ENCODE measurements around the gene ZDHHC24. TPM values are rescaled to one million over a fixed set of nuclear protein-coding genes. Genes with fewer than 3 reads are reported as not detected.

The ZDHHC24 gene
- total RNA-seq, 1 donor from 2014 or later, result 19.0 TPM

DNA sequence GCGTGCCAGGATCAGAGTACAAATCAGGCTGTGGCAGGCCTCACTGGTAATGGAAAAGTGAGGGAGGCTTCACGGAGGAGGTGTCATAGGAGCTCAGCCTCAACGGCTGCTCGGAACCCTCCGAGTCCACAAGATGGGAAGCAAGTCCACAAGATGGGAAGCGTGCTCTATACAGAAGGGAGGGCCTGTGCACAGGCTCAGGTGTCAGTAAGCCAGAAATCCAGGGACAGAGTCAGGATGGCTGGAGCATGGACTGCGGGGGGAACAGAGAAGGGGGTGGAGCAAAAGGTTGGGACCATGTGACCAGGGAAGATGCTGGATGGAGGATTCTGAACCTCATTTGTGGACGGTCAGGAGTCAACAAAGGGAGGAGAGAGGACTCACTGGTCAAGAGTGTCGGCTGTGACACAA lies 69.0 kb downstream of the ZDHHC24 start:
- Mint-ChIP-seq H3K27me3 (no peaks in the 10 kb centered on the region), H3K27ac (no peak overlapping the region), H3K9me3 (no peaks in the 10 kb centered on the region), H3K4me3 (no peak overlapping the region), H3K4me1 (peaks cover 20% of the 10 kb centered on the region), H3K36me3 (ENCODE audit: low read depth) (peaks cover 14% of the 10 kb centered on the region)
- ChIA-PET POLR2A (interaction anchor here (1.2 to 1.3 kb wide), 2 partner anchors 10 to 38 kb away, joined by 3 read pairs; partner anchors contain the start of genes MRPL11 and PELI3), CTCF (interaction anchor here (0.5 to 3.8 kb wide), 2 partner anchors 10 to 101 kb away, joined by 3 to 19 read pairs; partner anchors contain the start of gene PELI3)
- no peak for ATAC-seq (ENCODE audit: low read depth)
- TF ChIP-seq, protein P1, sequence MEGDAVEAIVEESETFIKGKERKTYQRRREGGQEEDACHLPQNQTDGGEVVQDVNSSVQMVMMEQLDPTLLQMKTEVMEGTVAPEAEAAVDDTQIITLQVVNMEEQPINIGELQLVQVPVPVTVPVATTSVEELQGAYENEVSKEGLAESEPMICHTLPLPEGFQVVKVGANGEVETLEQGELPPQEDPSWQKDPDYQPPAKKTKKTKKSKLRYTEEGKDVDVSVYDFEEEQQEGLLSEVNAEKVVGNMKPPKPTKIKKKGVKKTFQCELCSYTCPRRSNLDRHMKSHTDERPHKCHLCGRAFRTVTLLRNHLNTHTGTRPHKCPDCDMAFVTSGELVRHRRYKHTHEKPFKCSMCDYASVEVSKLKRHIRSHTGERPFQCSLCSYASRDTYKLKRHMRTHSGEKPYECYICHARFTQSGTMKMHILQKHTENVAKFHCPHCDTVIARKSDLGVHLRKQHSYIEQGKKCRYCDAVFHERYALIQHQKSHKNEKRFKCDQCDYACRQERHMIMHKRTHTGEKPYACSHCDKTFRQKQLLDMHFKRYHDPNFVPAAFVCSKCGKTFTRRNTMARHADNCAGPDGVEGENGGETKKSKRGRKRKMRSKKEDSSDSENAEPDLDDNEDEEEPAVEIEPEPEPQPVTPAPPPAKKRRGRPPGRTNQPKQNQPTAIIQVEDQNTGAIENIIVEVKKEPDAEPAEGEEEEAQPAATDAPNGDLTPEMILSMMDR (IDR thresholded peaks at IDR 0.05), result no peak
- intact Hi-C loops (cut with micrococcal nuclease), result no loop called here
- no peak for DNase-seq

DNA sequence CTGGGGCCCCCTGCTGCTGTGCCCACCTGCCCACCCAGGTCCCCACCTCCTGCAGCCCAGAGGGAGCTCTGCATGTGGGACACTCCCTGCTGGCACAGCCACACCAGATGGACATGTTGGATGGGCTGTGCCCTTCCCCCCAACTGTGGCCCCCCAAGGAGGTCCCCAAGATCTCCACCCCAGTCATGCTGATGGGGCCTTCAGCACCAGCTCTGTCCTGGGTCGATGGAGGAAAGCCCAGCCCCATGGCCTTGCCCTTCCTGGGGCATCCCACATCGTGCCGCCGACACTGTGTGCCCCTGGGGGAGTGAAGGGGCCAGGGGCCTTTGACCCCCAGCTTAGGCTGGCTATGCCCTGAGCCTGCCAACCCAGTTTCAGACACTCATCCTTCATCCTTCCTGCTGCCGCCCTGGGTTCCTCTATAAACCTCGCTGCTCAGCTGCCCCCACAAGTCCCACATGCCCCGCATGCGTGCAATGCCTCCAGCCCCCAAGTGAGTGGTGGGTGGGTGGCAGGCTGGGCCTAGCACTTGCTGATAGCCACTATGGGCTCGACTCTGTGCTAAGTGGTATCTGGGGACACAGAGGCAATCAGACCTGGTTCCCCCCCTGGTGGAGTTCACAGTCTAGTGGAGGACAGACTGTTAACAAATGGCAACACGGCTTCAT lies 69.5 kb downstream of the ZDHHC24 start:
- intact Hi-C loops (cut with micrococcal nuclease), result no loop called here

DNA sequence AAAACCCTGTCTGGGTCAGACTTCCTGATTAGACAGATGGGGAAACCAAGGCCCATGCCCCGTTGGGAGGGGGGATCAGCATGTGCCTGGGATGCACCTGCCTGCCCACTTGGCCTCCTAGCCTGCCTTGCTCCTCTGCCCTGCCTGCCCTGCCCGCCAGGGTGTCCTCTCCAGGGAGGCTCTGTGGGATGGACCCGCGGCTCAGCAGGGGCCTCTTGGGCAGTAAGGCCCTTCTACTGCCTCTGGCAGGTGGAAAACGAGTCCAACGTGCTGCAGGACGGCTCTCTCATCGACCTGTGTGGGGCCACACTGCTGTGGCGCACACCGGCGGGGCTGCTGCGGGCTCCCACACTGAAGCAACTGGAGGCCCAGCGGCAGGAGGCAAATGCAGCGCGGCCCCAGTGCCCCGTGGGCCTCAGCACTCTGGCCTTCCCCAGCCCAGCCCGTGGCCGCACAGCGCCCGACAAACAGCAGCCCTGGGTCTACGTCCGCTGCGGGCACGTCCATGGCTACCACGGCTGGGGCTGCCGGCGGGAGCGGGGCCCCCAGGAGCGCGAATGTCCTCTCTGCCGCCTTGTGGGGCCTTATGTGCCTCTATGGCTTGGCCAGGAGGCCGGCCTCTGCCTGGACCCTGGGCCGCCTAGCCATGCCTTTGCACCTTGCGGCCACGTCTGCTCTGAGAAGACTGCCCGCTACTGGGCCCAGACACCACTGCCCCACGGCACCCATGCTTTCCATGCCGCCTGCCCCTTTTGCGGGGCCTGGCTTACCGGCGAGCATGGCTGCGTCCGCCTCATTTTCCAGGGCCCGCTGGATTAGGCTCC lies 70.3 kb downstream of the ZDHHC24 start:
- H3K9me3 Mint-ChIP-seq, result no peaks in the 10 kb centered on the region
- H3K36me3 Mint-ChIP-seq (ENCODE audit: low read depth), result peaks cover 14% of the 10 kb centered on the region
- intact Hi-C loops (cut with micrococcal nuclease), result no loop called here
- H3K27ac Mint-ChIP-seq, result no peak overlapping the region
- no peaks in the 10 kb centered on the region for H3K27me3 Mint-ChIP-seq
- TF ChIP-seq, protein P1 (IDR thresholded peaks at IDR 0.05), result no peak
- ChIA-PET CTCF (no interaction called here), POLR2A (interaction anchor here (0.6 kb wide), 1 partner anchor 9 kb away, joined by 5 read pairs; the partner anchor contains the start of gene PELI3)
- peaks cover 14% of the 10 kb centered on the region for H3K4me1 Mint-ChIP-seq
- DNase-seq (no peak), ATAC-seq (ENCODE audit: low read depth) (no peak)
- H3K4me3 Mint-ChIP-seq, result no peak overlapping the region

More for the DNA sequence above, 69.5 kb downstream of the ZDHHC24 start:
- TF ChIP-seq, protein P1 (IDR thresholded peaks at IDR 0.05), result no peak
- Mint-ChIP-seq H3K4me3 (no peak overlapping the region), H3K4me1 (peaks cover 19% of the 10 kb centered on the region), H3K27ac (no peak overlapping the region), H3K9me3 (no peaks in the 10 kb centered on the region), H3K36me3 (ENCODE audit: low read depth) (peaks cover 14% of the 10 kb centered on the region), H3K27me3 (no peaks in the 10 kb centered on the region)
- ChIA-PET POLR2A (interaction anchor here (1.2 kb wide), 1 partner anchor 10 kb away, joined by 3 read pairs; the partner anchor contains the start of gene PELI3), CTCF (no interaction called here)
- ATAC-seq (ENCODE audit: low read depth) (no peak), DNase-seq (no peak)

DNA sequence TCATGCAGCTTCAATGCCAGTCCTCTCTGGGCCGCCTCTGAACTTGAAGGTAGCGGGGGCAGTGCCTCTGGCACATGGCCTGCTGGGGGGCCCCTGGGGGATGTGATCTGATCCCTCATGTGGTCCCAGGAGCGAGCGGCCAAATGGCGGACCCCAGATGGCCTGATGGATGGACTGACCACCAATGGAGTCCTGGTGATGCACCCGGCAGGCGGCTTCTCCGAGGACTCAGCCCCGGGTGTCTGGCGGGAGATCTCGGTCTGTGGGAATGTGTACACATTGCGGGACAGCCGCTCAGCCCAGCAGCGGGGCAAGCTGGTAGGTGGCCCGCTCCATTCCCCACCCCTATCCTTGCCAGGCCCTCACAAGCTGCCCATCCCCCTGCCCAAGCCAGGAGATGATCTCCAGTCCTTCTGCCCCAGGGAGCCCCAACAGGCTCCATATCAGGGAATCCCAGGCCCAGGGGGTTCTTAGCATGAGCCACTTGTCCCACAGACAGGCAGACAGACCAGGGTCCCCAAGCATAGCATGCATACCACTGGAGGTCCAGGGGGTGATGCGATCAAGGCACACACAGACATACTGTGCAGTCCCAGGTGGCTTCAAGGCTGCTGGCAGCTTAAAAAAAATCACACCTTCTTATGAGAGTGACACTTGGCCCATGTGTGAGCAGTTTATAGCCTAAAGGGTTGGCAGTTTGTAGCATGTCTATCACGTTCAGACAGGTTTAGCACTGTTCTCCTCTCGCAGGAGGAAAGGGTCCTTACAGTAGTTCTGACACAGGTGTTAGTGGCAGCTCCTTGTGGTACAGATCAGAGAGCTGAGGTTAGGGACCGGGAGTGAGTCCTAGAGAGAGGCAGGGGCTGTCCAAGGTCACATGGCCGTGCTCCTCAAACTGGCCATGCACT lies 72.0 kb downstream of the ZDHHC24 start:
- Mint-ChIP-seq H3K36me3 (ENCODE audit: low read depth) (peaks cover 12% of the 10 kb centered on the region), H3K4me3 (no peak overlapping the region), H3K4me1 (peaks cover 3% of the 10 kb centered on the region), H3K27me3 (no peaks in the 10 kb centered on the region), H3K9me3 (no peaks in the 10 kb centered on the region), H3K27ac (no peak overlapping the region)
- ChIA-PET CTCF (no interaction called here), POLR2A (no interaction called here)
- DNase-seq (no peak), ATAC-seq (ENCODE audit: low read depth) (no peak)
- TF ChIP-seq, protein P1 (IDR thresholded peaks at IDR 0.05), result no peak
- intact Hi-C loops (cut with micrococcal nuclease), result no loop called here
